Esophagus muscularis mucosa (tissue), 3 donors: Measurements from ENCODE around the gene IL15RA.

ENCODE experiments used
- CTCF ChIP-seq, 3 experiments: fragments of 200-600 bp in 2 of 3; fragments of 450-650 bp in 1 of 3; sonication (generic) in 2 of 3; IDR thresholded peaks; one replicate each; pipeline ENCODE4 v1.5.1; 2017 to 2019; ENCODE audit warnings: antibody characterized with exemption in 3 of 3, mild to moderate bottlenecking in 2 of 3, moderate library complexity in 1 of 3
- POLR2AphosphoS5 ChIP-seq, 2 donors: sonication (generic); formaldehyde crosslinking; IDR thresholded peaks; one replicate each; pipeline ENCODE4 v1.6.1; 2017; ENCODE audit warnings: antibody characterized with exemption in 2 of 2

- TF ChIP-seq CTCF (IDR thresholded peaks at IDR 0.05) (no peak), POLR2AphosphoS5 (IDR thresholded peaks at IDR 0.05) (no peak)
These were observed 60.0 kb downstream of the IL15RA start for GRCh38 chr10:5917305-5917704.
